DMS53 treated with DMSO at 0.1 percent for 48 hours (cell line): ENCODE measurements around the gene PRSS56.
"Not testable (repeated sequence)": the region's sequence is repeated elsewhere in the genome, so short reads cannot be mapped to it uniquely, and the experiment has no call there.

ENCODE experiments used
- DNase-seq: peaks from one replicate; lab custom pipeline; 2025; ENCODE audit not compliant: unreplicated experiment; lab: John Stamatoyannopoulos, UW

Gene PRSS56

DNA sequence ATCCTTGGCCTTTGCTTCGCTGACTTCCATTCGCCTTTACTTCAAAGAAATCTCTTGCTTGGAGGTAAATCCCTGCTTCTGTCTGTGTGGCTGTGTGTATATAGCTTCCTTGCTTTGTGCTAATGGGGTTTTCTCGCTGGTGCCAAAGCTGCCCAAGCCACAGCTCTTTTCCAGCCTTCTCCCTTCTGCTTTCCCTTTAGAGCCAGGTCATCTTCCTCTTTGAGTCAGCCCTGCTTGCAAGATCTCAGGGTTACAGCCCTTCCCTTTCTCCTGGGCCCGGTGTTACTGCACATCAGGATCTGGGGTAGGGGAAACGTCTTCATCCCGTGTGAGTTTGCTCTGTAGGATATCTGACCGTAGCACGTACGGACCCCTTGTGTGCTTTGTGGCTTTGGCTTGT, 49.4 kb downstream of the PRSS56 start:
- no peak for DNase-seq

DNA sequence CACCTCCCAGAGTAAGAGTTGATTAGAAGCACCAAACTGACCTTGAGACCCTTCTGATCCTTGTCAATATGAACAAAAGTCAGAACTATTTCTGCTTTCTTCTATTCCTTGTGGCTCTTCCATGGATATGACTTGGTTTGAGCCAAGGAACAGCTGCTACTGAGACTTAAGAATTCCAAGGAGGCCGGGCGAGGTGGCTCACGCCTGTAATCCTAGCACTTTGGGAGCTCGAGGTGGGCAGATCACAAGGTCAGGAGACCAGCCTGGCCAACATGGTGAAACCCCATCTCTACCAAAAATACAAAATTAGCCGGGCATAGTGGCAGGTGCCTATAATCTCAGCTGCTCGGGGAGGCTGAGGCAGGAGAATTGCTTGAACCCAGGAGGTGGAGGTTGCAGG, 50.3 kb downstream of the PRSS56 start:
- DNase-seq: not testable (repeated sequence)

DNA sequence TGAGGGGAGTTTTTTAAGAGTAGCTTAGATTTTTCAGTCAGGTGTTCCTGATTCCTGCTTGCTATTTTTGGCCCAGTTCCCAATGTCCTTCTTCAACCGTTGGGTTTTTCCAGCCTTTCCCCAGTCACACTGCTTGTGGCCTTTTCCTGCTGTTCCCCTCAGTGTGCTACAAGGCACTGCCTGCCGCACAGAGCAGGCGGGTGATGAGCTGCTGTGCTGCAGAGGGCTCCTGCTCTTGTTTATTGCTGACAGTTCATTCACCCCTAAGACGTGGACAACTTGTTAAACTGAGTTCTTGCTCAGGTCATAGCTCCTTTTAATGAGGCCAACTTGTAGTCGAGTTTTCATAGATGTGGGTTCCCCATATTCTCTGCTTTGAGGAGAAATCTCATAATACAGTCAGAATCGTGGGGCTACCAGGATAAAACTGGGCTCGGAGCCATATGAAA, 50.9 kb downstream of the PRSS56 start:
- DNase-seq: no peak

DNA sequence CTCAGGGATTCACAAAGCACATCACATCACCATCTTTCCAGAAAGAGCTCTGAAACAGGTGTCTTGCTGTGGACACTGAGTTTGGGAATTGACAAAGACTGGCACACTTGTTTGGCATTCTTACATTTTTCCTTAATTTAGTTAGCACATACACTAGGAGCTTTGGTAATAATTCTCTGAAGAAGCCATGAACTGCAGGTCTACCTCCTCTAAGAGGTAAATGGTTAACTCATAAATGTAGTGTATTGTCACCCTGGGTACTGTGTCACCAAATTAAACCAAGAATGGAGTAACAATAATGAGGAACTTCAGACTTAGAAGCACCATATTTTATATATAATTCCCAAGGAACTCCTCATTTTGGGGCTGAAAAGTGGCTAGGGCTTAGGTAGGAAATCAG, 52.9 kb downstream of the PRSS56 start:
- no peak for DNase-seq

DNA sequence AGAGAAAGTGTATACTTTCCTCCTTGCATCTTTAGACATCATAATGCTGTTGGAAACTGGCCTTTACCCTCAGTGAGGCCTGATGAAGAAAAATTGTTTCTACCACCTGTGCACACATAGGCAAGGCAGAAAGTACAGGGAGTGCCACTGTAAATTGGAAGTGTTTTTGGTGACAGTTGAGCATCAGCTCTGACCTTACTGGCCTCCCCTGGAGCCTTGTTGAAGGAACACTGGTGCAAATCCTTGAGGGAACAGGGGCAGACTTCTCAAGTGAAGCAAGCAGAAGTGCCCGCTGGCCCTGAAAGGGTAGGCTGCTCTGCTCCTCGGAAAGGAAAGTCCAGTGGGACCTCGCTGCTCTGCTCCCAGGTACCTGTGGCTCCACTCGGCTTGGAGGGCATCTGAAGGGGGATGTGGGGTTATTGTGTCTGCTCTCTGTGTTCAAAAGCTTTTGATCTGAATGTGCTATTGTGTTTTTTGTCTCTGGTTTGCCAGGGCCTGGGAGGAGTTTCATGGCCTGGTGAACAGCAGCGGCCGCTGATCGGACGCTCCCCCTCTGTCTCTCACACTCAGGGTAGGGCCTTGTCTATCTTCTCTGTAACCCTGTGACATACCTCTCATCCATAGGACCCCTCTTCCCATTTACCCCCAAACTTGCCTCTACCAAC, 53.7 kb downstream of the PRSS56 start:
- DNase-seq: no peak

DNA sequence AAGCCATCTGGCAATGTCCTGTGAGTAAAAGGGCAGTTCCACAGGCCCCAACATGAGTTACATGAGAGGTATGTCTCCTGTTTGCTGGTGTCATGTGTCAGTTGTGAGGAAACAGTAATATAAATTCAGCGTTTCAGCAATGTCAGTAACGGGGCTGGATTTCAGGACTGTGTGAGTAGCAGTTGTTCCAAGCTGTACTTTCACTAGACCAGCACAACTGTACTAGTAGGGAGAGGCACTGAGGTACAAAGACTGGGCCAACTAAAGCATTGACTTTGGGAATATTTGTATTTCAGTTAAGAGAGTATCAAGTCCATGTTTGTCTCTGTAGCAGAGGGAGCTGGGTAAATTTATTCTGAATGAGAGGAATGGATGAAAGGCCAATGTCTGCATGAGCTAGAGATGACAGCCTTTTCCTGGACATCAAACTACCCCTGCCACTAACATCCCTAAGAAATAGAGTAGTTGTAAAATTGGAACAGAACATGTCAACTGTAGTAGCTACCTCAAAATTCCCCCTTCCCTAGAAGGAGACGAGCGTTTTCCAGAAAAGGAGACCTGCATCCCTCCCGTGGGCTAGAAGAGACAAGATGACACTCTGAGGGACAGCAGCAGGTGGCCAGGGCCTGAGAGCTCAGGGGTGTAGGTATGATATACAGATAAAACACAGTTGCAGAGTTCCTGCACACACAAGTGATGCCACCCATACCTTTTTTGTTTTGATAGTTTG, 54.7 kb downstream of the PRSS56 start:
- DNase-seq: no peak
